Stimulated activated CD8-positive, alpha-beta memory T cell treated with anti-CD3 and anti-CD28 coated beads, Interleukin-7, amount 100 ng/mL, for 4 hours (primary cell): ENCODE measurements around the gene TPM1.

ENCODE experiments used
- DNase-seq, 2 donors: peaks; one replicate each; pipeline ENCODE4 v3.0.0-alpha.2; 2020; ENCODE audit warnings: low read depth in 2 of 2

TPM1 gene

DNA sequence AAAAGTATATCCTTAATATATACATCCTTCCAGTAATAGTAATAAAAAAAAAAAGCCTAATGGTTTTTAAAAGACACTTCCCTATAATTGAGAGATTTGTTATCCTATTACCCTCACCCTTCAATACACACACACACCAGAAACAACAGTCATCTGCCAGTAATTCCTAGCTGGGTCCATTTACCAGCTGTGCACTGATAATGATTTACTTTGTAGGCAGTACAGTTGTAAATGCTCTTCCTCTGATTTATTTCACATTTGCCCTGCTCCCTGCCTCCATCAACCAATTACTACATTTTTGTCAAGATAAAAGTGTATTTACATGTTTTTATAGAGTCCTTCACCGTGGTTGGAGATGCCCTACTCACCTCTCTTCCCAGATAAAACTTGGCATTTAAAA lies 12.4 kb downstream of the TPM1 start:
- no peak for DNase-seq

- DNase-seq: no peak
These were observed 14.3 kb downstream of the TPM1 start for GRCh38 chr15:63056829-63057228.

DNA sequence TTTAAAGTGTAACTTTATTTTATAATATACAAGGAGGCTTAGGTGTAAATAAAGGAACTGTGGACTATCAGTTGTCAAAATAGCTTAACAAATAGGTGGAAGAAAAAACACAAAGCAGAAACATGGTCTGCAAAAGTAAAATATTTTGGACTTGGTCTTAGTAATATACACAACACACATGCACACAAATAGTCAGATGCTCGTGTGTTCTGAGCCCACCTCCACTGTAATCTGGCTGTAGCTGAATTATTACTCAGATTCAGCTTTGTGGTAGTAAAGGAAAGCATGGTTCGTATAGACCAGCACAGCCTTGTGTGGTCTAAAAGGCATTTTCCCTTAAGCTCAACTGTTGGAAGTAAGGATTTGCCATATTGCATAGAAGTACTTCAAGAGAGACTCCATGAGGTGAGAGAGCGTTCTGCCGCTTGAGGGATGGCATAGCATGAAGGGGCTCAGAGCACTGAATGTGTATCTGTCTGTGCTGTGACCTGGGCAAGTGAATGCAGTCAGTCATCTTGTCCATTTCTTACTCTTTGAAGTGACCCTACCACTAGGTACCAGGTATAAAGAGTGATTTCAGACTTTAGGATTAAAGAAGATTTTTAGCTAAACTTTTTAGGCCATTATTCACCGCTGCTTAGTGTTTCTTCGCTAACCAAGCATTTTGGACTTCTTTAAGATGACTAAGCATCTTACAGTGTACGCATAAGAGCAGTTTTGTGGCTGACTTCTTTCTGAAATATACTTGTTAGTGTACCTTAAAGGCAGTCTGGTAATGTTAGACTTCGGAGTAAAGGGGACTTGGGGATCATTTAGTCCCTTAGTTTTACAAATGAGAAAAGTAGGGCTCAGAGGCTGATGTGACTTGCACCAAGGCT lies 15.2 kb downstream of the TPM1 start:
- DNase-seq: no peak

DNA sequence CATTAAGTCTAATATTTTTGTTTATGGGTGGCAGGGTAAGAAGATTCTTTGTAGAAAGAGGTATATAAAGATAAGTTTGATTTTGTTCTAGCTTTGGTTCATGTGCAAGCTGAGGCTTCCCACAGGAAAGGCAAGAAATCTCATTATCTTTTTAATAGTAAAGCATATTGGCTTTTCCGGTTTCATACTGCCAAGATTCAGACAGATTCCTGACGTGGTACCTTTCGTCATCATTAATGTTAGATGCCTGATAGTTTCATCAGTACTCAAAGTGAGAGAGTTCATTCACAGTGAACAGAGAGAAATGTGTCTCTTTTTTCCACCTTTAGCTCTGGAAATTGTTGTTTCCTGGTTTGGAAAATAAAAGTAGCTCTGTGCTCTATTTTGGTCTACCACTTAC lies 16.5 kb downstream of the TPM1 start:
- DNase-seq: no peak

DNA sequence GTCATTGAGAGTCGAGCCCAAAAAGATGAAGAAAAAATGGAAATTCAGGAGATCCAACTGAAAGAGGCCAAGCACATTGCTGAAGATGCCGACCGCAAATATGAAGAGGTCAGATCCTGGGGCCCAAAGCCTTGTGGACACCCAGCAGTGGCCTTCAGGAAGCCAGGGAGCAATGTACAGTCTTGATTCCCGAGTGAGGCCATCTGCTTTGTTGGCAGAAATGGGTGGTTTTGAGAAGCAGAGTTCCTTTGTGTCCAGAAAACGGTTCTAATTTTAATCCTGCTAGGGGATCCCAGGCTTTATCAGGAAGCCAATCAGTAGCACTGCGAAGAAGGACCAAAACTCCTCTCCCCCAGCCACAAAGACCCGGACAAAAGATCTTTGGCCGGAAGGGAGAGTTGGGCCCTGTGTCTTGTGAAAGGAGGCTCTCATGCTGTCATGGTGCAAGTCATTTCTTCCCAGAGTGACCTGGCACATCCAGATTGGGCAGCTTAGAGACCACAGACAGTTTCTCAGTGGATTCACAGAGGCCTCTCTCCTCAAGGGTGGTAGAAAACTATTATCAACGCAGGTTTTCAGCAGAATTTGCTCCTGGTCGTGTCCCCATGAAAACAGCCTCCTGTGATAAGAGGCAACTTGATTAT lies 17.1 kb downstream of the TPM1 start:
- DNase-seq: no peak

DNA sequence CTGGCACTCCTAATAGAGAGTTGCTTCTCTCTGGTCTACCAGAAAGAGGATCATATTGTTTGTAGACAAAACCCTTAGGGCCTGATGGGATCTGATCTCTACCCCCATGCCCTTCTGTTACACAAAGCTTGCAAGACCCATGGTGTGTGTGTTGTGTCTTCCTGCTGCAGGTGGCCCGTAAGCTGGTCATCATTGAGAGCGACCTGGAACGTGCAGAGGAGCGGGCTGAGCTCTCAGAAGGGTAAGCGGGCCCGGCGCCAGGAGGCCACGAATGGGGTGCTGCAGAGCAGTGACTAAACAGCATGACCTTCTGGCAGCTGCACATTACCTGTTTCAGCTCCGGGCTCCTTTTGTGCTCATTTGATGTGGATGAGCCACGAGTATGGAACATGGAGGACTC lies 18.2 kb downstream of the TPM1 start:
- no peak for DNase-seq

GRCh38 chr15:63061975-63062374 lies 19.4 kb downstream of the TPM1 start:
- no peak for DNase-seq

GRCh38 chr15:63063164-63063756 lies 20.7 kb downstream of the TPM1 start:
- no peak for DNase-seq

GRCh38 chr15:63063877-63064409 lies 21.4 kb downstream of the TPM1 start:
- DNase-seq: no peak

DNA sequence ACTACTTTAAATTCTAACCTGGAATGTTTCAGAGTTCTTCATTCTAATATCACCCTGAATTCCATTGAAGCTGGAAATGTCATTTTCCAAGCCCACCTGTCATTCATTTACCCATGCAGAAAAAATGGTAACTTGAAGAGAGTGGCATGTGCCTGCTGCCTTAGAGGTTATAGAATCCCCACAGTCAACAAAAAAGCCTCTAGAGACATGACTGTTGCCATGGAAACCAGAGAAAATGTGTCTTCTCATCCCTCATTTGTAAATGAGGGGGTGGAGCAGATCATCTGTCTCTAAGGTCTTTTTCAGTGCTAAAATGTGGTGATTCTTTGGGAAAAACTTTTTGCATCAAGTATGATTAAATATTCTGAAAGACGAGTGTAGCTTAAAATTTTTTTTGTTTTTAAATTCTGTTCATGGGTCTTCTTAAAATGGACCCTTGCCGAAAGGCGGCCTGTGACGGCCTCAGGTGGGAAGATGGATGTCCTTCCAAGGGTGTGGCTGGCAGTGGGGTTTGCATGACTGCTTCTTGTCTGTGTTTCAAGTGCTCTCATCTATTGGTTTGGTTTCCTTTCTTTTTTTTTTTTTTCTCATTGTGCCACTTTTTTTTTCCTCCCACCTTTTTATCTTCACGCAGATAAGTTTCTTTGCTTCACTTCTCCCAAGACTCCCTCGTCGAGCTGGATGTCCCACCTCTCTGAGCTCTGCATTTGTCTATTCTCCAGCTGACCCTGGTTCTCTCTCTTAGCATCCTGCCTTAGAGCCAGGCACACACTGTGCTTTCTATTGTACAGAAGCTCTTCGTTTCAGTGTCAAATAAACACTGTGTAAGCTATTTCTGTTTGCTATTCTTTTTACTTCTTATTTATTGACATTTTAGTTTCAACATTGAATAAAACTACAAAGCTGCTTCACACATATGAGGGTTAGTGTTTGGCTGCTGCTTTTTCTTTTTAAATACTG lies 23.0 kb downstream of the TPM1 start:
- no peak for DNase-seq

DNA sequence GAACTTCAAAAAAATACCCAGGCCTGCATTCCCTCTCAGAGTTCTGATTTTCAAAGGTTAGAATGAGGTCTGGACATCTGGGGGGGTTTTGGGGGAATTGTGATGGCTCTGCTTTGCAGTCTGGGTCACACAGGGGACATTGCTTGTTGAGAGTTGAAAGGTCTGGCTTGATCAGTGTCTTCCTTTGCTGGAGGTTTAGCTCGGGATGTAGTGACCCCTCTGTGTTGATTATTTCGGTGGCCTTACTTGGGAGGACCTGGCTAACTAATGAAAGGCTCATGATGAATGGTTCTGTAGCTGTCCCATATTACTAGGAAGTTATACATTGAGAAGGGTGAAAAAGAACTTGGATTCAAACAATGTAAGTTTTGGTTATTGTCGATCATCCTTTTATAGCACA lies 23.7 kb downstream of the TPM1 start:
- DNase-seq: no peak

GRCh38 chr15:63067306-63067705 lies 24.8 kb downstream of the TPM1 start:
- DNase-seq: no peak

DNA sequence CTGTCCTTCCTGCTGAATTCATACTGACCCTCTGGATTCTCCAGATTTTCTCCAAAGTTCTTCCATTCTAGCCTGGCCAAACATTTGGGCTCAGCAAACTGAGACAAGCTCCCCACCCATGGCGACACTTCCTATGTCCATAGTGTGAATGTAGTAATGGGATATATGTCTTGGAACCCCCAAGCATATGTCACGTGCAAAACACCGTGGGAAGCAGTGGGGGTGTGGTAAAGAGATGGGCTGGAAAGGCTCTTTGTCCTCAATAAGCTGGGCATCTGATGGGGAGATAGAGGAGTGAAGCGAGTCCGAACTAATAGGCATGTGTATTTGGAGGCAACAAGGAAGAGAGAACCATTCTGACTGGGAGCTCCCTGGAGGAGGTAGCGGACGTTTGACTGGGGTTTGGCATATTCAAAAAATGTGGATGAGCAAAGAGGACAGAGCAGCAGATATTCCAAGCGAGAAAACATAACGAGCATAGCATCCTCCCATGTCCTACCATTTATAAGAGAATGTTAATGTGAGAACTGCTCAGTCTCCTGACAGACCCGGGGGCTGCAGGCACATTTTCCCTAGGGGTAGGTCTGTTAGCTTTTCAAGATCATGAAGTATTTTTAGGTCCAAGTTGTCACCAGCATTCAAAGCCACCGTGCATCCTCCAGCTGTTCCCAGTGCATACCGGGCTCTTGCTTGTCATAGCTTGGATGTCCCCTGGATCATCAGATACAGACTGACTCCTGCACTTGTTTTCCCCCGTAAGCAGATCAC lies 25.6 kb downstream of the TPM1 start:
- no peak for DNase-seq

DNA sequence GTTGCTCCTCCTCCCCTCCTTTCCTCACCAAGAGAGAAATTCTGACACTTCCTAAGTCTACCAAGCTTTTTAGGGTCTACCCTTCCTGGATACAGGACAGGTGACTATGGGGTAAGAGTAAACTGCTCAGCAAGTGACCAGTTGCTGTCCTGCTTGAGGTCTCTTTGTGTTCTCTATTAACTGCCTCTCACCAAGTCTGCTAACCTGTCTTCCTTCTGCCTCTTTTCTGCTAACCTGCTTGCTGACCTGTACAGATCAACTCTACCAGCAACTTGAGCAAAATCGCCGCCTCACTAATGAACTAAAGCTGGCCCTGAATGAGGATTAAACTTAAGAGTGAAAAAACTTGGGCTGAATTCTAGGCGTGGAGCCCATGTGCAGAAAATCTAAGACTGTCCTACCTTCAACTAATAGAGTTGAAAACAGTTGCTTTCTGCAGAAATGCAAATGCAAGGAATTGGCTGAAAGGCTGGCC lies 27.1 kb downstream of the TPM1 start:
- no peak for DNase-seq

GRCh38 chr15:63070681-63071129 lies 28.2 kb downstream of the TPM1 start:
- no peak for DNase-seq

- no peak for DNase-seq
These were observed 28.9 kb downstream of the TPM1 start for GRCh38 chr15:63071288-63071909.

- no peak for DNase-seq
These were observed 29.6 kb downstream of the TPM1 start for GRCh38 chr15:63072023-63072650.

DNA sequence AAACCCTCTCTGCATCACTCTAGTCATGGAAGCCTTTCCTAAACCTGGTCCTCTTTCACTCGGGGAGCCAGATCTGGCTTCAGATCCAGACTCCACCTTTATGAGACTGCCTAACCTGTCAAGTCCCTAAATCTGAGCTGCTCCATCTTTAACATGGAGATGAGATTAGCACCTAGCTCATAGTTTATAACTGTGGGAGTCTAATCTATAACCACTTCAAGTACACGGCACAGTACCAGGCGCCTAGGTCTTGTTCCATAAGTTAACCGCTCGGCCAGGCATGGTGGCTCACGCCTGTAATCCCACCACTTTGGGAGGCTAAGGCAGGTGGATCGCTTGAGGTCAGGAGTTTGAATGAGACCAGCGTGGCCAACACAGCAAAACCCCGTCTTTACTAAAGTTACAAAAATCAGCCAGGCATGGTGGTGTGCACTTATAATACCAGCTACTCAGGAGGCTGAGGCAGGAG lies 30.3 kb downstream of the TPM1 start:
- DNase-seq: no peak

DNA sequence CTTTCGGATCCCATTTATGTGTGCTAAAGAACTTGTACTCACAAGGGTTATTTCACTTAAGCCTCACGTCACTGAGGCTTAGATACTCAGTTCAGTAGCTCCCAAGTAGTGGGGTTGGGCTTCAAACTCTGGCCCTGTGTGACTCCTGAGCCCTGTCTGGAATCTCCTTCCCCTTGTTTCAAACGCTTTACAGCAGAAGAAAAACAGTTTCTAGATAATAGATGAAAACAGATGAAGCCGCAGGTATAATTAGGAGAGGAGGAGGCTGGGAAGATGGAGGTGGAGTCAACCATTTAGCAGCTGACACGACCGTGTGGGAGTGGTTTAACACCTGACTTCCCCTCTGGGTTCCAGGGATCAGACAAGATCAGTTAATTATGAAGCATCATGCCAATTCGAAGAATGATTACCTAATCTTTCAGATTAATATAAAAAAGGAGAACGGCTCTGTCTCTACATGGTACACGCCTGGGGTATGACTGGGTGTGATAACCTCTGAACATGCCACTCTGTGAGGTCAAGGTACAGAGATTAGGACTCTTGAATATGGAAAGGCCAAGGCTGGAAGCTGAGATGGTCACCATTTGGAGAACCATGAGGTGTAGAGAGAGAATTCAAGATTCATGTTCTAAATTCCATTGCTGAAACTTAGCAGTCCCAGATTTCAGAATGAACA lies 31.1 kb downstream of the TPM1 start:
- DNase-seq: no peak
